CMK (cell line): Measurements from ENCODE around the gene DIP2A.
"Not testable (repeated sequence)": the region's sequence is repeated elsewhere in the genome, so short reads cannot be mapped to it uniquely, and the experiment has no call there.

Experiments
- DNase-seq: peaks from one replicate; pipeline ENCODE4 v3.0.0-alpha.2; 2010; ENCODE audit warnings: low read depth

The DIP2A gene

DNA sequence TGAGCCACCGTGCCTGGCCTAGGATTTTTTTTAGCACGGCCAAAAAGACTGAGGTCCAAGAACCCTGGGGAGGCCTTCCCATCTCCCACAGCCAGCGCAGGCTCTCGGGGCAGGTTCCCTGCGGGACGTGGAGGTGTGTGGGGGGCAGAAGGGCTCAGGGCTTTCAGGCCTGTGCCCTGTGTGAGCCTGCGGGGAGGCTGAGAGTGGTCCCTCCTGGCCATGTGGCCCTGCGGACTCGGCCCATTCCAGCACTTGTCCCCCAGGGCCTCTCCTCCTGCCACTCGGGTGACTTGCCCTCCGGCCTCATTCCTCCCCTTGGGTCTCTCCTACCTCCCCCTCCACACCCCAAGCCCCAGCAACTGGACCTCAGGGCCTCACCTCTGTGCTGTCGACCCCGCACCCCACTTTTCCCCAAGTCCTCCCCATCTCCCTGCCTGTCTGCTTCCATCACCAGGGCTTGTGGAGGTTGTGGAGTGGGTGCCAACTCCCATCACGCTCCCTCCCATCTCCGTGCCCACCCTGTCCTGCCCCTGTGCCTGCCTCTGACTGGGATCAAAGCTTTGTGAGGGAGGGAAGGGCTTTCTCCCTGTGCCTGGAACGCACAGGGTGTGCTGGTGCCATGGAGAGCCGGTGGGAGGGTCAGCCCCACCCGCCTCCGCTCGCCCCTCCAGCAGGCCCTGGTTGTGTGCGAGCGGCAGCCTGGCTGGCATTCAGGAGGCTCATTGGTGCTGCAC is 32.2 kb upstream of the DIP2A start:
- no peak for DNase-seq

DNA sequence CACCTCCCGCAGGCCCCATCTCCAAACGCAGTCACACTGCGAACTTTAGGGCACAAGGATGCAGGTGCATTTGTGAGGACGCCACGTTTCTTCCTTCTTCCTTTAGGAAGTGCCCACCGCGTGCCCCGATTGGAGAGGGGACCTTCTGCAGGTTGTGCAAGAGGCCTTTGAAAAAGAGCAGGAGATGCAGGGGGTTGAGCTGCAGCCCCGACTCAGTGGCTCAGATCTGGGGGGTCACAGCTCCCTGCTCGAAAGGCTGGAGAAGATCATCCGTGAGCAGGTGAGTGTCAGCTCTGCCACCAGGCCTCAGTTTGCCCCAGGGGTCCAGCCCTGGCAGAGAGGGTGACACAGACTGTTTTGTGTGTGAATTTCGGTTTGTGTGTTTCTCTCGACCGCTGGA is 31.2 kb upstream of the DIP2A start:
- no peak for DNase-seq

DNA sequence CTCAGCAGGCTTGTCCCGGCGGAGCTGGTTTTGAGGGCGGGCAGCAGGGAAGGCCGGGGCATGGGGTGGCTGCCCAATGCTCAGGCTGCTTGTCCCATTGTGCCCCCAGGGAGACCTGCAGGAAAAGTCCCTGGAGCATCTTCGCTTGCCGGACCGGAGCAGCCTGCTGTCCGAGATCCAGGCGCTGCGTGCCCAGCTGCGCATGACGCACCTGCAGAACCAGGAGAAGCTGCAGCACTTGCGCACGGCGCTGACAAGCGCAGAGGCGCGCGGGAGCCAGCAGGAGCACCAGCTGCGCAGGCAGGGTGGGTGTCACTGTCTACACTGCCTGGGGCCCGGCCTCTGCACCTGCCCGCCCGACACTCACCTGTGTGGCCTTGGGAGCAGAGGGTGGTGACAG is 30.4 kb upstream of the DIP2A start:
- no peak for DNase-seq

DNA sequence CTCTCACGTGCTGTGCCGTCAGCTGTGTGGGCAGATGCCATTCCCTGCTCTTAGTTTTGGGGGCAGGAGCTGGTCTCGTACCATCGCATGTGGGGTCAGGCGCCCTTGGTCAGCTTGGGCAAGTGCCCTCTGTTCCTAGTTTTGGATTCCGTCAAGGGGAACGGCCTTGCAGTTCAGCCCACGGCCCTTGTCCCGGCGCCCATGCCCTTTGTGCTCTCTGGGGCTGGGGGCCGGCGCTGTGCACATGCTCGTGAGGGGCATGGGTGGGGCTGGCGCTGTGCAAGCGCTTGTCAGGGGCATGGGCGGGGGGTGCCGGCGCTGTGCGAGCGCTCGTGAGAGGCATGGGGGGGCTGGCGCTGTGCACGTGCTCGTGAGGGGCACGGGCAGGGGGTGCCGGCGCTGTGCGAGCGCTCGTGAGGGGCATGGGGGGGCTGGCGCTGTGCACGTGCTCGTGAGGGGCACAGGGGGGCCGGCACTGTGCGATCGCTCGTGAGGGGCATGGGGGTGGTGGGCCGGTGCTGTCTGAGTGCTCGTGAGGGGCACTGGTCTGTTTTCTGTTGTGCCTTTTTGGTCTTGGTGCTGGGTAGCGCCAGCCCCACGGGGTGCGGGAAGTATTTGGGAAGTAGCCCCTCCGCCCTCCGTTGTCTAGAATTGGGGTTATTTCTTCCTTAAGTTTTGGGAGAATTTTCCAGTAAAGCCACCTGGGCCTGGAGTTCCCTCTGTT is 29.5 kb upstream of the DIP2A start:
- no peak for DNase-seq

DNA sequence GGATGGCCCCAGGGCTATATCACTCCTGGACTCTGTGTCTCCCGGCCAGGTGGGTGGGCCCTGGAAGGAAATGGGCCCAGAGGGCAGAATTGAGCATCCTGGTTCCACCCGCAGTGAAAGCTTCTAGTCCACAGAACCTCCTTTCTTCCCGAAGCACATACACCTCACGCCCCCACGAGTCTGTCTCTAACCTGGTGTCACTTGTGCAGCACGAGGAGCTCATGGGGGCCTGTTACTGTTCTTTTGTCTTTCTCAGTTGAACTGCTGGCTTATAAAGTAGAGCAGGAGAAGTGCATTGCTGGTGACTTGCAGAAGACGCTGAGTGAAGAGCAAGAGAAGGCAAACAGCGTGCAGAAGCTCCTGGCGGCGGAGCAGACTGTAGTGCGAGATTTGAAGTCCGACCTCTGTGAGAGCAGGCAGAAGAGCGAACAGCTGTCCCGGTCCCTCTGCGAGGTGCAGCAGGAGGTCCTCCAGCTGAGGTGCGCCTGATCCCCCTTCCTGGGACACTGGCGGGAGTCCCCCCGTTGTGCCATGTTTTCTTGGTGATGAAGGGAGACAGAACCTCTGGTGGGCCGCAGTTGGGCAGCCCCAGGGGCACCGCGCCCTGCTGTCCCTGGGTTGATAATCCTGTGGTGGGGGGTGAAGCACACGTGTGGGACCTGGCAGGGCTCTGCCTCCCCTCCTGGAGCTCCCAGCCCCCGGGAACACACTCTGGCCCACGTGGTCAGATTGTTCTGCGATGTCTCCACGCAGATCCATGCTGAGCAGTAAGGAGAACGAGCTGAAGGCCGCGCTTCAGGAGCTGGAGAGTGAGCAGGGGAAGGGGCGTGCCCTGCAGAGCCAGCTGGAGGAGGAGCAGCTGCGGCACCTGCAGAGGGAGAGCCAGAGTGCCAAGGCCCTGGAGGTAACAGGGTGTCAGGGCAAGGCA is 28.7 kb upstream of the DIP2A start:
- DNase-seq, result no peak

DNA sequence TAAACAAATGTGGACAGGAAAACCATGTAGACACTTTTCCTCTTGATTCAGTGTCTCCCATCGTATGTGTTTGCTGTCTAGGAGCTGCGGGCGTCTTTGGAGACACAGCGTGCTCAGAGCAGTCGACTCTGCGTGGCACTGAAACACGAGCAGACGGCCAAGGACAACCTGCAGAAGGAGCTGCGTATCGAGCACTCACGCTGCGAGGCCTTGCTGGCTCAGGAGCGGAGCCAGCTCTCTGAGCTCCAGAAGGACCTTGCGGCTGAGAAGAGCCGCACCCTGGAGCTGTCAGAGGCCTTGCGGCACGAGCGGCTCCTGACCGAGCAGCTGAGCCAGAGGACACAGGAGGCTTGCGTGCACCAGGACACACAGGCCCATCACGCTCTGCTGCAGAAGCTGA is 27.2 kb upstream of the DIP2A start:
- no peak for DNase-seq

DNA sequence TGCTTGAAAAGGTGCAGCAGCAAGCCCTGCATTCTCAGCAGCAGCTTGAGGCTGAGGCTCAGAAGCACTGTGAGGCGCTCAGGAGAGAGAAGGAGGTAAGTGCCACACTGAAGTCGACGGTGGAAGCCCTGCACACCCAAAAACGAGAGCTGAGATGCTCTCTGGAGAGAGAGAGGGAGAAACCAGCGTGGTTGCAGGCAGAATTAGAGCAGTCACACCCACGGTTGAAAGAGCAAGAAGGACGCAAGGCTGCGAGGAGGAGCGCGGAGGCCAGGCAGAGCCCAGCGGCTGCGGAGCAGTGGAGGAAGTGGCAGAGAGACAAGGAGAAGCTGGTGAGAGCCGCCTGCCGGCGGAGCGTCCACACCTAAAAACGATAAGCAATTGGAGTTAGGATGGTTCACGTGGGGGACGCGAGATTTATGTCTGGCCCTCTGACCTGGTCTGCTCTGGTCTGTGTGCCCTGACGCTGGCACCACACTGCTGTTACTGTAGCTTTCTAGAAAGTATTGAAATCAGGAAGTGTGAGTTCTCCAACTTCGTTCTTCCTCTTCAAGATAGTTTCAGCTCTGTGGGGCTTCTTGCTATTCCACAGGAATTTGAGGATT is 26.7 kb upstream of the DIP2A start:
- DNase-seq, result no peak

DNA sequence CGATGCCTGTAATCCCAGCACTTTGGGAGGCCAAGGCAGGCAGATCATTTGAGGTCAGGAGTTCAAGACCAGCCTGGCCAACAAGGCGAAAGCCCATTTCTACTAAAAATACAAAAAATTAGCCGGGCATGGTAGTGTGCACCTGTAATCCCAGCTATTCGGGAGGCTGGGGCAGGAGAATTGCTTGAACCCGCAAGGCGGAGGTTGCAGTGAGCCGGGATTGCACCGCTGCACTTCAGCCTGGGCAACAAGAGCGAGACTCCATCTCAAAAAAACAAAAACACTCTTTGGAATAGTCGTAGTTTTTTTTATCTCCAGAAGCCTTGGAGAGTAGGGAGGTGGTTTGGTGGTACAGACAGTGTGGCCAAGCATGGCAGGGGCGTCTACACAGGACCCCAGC is 25.6 kb upstream of the DIP2A start:
- not testable (repeated sequence) for DNase-seq

DNA sequence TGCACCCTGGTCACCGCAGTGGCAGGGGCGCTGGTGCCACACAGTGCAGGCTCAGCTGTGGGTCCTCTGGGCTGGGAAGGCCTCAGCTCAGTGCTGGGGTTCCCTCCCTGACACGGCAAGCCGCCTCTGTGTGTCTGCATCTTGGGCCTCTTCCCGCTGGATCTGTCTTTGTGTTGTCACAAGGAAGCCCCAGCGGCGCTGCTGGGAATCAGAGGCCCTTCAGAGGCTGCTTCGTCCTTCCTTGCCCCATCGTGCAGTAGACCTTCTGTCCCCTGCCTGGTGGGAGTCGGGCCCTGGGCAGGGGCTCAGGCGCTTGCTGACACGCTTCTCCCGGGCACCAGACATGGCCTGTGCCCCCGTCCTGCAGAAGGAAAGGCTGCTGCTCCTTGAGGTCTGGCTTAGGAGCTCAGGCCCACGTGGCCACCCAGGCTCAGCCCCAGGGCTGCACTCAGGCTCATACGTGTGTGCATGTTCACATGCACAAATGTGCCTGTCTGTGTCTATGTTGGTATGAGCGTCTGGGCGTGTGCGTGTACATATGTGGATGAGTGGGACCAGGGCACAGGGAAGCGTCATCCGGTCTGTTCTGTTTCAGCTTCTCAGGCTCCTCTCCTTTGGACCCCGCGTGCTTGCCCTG is 24.3 kb upstream of the DIP2A start:
- DNase-seq, result no peak

DNA sequence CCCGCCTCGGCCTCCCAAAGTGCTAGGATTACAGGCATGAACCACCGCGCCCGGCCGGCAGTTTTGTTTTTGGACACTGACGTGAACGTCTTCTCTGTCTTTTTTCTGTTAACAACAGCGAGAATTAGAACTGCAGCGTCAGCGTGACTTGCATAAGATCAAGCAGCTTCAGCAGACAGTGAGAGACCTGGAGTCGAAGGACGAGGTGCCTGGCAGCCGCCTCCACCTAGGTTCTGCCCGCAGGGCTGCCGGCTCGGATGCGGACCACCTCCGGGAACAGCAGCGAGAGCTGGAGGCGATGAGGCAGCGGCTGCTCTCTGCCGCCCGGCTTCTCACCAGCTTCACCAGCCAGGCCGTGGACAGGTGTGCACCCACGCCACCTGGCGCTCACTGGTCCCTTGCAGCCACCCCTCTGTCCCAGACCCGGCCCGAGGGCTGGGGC is 22.9 kb upstream of the DIP2A start:
- DNase-seq, result no peak

DNA sequence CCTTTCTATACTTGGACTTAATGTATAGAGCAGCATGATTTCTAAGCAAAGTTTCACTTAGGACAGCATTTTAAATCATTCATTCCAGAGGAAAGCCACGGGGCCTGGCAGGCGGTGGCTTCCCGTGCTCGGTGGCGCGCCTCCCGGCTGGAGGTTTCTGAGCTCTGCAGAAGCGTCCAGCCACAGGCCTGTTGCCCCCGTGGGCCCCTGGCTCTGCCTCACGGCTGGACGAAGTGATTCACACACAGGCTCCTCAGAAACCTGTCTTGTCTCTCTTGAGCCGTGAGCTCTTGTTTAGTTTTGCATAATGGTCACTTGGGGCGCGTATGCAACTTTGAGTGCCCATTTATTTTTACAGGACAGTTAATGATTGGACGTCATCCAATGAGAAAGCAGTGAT is 22.1 kb upstream of the DIP2A start:
- no peak for DNase-seq

DNA sequence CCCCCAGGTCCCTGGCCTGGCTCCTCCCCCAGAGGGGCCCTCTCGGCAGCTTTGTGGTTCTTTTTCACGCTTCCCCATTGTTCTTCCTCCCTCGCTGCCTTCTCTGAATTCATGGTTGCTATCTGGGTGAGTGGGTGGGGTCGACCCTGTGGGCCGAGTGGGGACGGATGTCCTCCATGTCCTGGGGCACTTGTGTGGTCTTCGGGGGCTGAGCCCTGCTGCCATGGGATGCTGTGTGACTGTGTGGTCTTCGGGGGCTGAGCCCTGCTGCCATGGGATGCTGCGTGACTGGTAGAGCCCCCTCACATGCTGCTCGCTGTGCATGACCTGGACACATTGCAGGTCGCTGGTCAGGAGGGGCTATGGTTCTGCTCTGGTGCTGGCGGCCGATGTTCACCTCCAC is 21.6 kb upstream of the DIP2A start:
- DNase-seq, result no peak

DNA sequence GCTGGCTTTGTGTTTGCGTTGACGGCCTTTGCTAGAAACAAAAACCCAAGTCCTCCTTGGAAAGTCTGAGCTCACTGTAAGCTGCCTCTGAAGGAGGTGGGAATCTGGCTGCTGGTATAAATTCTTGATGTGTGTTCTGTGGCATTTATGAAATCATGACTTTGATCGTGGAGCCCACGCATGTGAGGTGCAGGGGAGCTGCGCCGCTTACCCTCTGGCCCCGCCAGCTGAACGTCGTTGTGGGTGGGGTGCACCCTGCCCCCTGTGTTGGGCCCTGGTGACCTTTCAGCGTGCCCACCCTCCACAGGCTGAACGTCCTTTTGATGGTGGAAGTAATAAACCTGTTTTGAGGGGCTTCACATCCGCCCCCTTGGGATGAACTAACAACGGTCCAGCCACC is 21.2 kb upstream of the DIP2A start:
- no peak for DNase-seq

DNA sequence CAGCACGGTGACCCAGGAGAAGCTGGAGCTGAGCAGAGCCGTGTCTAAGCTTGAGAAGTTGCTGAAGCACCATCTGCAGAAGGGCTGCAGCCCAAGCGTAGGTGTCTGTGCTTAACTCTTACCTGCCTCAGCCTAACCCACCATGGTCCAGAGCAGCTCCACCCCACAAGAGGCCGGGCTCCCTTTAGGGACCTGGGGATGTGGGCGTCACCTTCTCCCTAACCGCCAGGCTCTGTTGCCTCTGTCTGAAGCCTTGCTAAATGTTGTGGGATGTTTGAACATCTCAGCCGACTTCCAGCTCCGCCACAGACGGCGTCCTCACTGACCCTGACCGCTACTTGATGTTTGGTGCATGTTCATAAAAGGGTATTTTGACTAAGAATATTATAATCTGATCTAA is 20.4 kb upstream of the DIP2A start:
- no peak for DNase-seq

DNA sequence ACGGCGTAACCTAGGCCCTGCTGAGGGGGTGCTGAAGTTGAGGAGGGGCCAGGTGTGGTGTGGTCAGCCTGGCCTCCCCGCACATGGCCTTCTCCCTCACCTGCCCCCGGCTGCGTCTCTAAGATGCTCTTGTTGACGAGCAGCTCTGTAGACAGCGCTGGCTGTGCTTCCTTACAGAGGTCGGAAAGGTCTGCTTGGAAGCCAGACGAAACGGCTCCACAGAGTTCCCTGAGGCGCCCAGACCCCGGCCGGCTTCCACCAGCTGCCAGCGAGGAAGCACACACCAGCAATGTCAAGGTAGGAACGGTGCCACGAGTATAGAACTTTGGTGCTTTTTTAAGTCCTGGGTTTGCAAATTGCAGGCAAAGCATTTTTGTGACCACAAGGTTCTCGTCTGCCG is 18.8 kb upstream of the DIP2A start:
- no peak for DNase-seq

DNA sequence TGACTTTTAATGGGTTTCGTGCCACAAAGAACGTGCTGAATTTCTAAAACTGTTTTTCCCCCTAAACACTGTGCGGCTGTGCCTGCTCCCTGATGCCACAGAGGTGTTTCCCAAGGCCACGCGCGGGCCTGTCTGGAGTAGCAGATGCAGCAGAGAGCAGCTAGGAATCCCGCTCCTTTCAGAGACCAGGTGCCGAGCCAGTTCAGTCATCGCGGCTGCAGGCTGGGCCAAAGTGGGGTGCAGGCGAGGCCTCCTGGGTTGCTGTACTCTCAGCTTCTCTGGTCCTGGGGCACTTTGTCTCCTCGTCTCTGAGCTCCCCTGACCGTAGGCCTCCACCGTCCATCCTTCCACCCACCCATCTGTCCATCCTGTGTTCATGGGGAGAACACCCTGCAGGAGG is 17.4 kb upstream of the DIP2A start:
- DNase-seq, result no peak

DNA sequence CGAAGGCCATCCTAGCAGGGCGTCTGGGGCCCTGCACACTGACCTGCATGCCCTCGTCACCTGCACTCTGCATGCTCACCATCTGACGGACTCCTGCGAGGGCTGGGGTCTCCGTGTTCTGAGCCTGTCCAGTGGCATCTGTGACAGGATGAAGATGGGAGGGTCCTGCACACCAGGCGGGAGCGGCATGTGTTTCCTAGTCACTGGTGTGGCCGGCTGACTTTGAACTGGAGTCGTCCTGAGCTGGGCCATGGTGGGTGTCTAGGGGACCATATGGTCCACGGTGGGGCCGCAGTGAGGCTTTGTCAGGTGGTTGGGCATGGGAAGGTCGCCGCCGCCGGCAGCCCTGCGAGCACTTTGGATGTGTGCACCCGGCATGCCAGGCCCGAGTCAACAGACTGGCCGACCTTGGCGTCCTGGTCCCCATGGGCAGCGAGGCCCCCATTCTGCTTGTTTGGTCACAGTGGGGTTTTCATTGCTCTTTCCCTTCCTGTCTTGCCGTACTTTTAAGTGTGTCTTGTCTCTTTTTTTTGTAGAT is 16.7 kb upstream of the DIP2A start:
- DNase-seq, result no peak

DNA sequence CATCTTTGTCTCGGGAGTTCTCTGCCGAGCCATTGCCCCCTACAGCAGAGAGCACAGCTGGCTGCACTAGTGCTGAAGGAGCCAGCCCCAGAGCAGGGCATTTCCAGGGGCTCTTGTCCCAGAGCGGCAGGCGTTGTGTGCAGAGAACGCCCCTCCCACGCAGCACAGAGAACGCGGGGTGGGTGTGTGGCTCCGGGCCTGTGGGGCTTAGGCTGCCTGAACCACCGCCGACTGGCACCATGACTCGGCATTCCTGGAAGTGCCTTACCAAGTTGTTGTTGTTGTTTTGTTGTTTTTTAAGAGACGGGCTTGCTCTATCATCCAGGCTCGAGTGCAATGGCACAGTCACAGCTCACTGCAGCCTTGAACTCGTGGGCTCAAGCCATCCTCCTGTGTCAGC is 15.8 kb upstream of the DIP2A start:
- DNase-seq, result no peak

DNA sequence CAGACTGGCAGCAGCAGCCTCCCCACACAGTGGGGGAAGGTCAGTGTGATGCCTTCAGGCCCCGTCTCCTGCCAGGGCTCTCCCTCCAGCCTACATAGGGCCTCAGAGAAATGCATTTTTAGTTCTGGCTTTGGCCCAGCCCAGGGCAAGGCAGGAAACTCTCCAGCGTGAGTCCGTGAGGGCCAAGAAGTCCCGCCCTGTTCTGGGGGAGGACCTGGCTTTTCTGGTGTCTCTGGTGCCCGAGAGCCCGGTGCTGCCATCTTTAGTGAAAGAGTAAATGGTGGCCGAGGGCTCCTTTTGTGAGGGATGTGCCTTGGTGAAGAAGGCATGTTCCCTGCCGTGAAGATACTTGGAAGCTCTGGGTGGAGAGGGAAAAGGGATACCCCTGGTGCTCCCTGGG is 14.8 kb upstream of the DIP2A start:
- no peak for DNase-seq

DNA sequence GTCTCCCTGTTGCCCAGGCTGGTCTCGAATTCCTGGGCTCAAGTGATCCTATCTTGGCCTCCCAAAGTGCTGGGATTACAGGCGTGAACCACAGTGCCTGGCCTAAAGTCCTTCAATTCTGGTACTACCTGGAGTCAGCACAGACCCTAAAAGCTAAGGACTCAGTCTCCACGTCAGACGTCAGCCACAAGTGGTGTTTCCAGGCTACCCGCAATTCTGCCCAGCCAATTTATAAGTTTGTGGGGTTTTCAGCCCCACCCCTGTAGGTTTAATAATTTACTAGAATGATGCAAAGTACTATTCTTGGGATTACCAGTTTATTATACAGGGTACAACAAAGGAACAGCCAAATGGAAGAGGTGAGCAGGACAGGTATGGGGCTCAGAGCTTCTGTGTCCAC is 10.6 kb upstream of the DIP2A start:
- no peak for DNase-seq

DNA sequence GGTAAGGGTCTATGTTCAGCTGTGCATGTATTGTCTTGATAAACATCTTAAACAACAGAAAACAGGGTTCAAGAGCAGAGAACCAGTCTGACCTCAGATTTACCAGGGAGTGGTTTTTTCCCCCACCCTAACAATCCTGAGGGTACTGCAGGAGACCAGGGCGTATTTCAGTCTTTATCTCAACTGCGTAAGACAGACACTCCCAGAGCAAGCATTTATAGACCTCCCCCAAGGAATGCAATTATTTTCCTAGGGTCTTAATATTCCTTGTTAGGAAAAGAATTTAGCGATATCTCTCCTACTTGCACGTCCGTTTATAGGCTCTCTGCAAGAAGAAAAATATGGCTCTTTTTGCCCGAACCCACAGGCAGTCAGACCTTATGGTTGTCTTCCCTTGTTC is 9.8 kb upstream of the DIP2A start:
- not testable (repeated sequence) for DNase-seq

DNA sequence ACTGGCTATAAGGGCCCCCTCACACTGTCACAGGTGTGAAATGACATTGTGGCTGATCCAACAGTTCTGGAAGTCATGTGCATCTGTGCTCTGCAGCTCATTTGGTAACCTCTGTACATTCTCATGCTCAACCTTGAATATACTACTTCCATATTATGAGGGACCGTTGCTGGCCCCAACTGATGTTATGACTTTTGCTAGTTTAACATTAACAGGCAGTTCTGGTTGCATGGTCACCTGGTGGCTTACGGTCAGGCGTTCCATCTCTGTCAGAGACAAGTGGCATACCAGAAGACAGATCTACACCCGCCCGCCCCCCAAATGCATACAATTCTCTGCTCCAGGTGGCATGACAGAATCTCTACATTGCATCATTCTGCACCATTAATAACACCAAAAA is 6.0 kb upstream of the DIP2A start:
- no peak for DNase-seq
